Left ventricle myocardium inferior (tissue), 1 donor: ENCODE results near the gene CWC27. TPM values are rescaled to one million over a fixed set of nuclear protein-coding genes. Genes with fewer than 3 reads are reported as not detected.

Source experiments
- DNase-seq: peaks from one replicate; pipeline ENCODE4 v3.0.0-alpha.2; 2020
- H3K27ac ChIP-seq: fragments of 200-600 bp; replicated peaks from 2 replicates; pipeline ENCODE4 v1.8.0; 2021
- H3K27me3 ChIP-seq: fragments of 200-600 bp; 2 replicates; pipeline ENCODE4 v1.8.0; 2021; ENCODE audit warnings: low read depth
- H3K36me3 ChIP-seq: fragments of 200-600 bp; 2 replicates; pipeline ENCODE4 v1.8.0; 2021
- H3K4me1 ChIP-seq: fragments of 200-600 bp; 2 replicates; pipeline ENCODE4 v1.8.0; 2021
- H3K4me3 ChIP-seq: fragments of 200-600 bp; 2 replicates; pipeline ENCODE4 v1.8.0; 2021; ENCODE audit warnings: mild to moderate bottlenecking, moderate library complexity
- H3K9me3 ChIP-seq: fragments of 200-600 bp; replicated peaks from 2 replicates; pipeline ENCODE4 v1.8.0; 2021
- CTCF ChIP-seq: fragments of 200-600 bp; IDR thresholded peaks from 2 replicates; pipeline ENCODE4 v1.8.0; 2021; ENCODE audit warnings: antibody characterized with exemption, mild to moderate bottlenecking, borderline replicate concordance
- intact Hi-C: fragments of 100-400 bp; cut with micrococcal nuclease; formaldehyde crosslinking; loops from one replicate; pipeline ENCODE4 v1.11.0; 2022
- total RNA-seq: library from RNA; stranded (reverse); fragmentation: NEBNext Ultra II Directional; extraction: Animal tissue kit (Norgen Biotek cat#: 25700); gene quantifications from one replicate; pipeline ENCODE4 v1.2.1, GENCODE V29; 2021
- donor health status: DM: no; HTN: yes; CAD: no; lungs with severe emphysema.

Gene CWC27
- total RNA-seq, 1 donor from 2014 or later, result 26.7 TPM

DNA sequence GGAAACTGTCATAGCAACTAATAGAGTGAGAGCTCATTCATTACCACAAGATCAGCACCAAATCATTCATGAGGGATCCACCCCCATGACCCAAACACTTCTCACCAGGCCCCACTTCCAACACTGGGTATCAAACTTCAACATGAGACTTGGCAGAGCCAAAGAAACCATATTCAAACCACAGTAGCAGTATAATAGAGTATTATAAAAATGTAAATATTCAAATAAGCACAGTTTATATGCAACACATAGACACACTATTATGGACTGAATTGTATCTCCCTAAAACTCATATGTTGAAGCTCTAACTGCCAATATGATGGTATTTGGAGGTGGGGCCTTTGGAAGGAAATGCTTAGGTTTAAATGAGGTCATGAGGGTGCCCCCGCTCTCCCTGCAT lies 240.5 kb downstream of the CWC27 start:
- Histone ChIP-seq H3K9me3 (no peaks in the 10 kb centered on the region), H3K4me3 (no peak overlapping the region), H3K27ac (no peak overlapping the region), H3K36me3 (no peaks in the 10 kb centered on the region), H3K27me3 (no peaks in the 10 kb centered on the region), H3K4me1 (peaks cover 12% of the 10 kb centered on the region)
- intact Hi-C loops, result no loop called here
- DNase-seq, result no peak
- TF ChIP-seq CTCF, result no peak

- Histone ChIP-seq H3K4me1 (peaks cover 19% of the 10 kb centered on the region), H3K27me3 (no peaks in the 10 kb centered on the region), H3K27ac (no peak overlapping the region), H3K4me3 (no peak overlapping the region), H3K9me3 (no peaks in the 10 kb centered on the region), H3K36me3 (no peaks in the 10 kb centered on the region)
- TF ChIP-seq CTCF, result no peak
- DNase-seq, result no peak
- intact Hi-C loops, result no loop called here
Measured at GRCh38 chr5:65010841-65011240, 242.1 kb downstream of the CWC27 start.

DNA sequence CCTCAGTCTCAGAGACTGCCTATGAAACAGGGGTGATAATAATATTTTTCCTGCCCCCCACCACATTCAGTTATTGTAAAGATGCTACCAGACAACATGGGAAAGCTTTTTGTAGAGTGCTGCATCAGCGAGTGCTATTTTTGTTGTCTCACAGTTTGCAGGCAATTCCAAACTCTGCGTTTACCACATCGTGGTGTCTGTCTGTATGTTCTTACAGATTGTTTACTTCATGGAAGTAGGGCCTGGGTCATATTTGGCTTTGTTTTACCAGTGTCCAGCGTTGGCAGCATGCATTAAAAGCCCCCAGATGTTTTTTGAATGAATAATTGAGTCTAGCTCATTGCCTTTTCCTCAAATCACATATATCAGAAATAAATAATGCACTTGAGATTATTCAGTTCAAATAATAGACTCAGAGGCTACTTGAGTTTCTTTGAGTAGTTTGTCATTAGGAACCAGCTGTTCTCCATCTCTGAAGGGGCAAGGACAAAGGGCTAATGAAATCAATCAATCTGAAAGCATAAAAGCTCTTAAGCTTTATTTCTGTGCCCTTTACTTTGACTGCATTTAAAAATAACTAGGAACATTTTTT lies 243.7 kb downstream of the CWC27 start:
- Histone ChIP-seq H3K27ac (no peak overlapping the region), H3K27me3 (no peaks in the 10 kb centered on the region), H3K4me1 (peaks cover 20% of the 10 kb centered on the region), H3K36me3 (no peaks in the 10 kb centered on the region), H3K4me3 (no peak overlapping the region), H3K9me3 (no peaks in the 10 kb centered on the region)
- intact Hi-C loops, result no loop called here
- DNase-seq, result no peak
- TF ChIP-seq CTCF, result no peak

- intact Hi-C loops, result no loop called here
- no peak for DNase-seq
- Histone ChIP-seq H3K4me3 (no peak overlapping the region), H3K36me3 (no peaks in the 10 kb centered on the region), H3K27me3 (no peaks in the 10 kb centered on the region), H3K9me3 (no peaks in the 10 kb centered on the region), H3K27ac (no peak overlapping the region), H3K4me1 (peaks cover 27% of the 10 kb centered on the region)
- no peak for TF ChIP-seq CTCF
Measured at GRCh38 chr5:65013166-65013565, 244.4 kb downstream of the CWC27 start.

GRCh38 chr5:65014769-65015168 lies 246.0 kb downstream of the CWC27 start:
- H3K4me3 ChIP-seq, result no peak overlapping the region
- no peaks in the 10 kb centered on the region for H3K36me3 ChIP-seq
- H3K4me1 ChIP-seq, result peaks cover 38% of the 10 kb centered on the region
- intact Hi-C loops, result no loop called here
- no peaks in the 10 kb centered on the region for H3K9me3 ChIP-seq
- H3K27me3 ChIP-seq, result no peaks in the 10 kb centered on the region
- no peak for TF ChIP-seq CTCF
- DNase-seq, result no peak
- no peak overlapping the region for H3K27ac ChIP-seq
